GM19238 (cell line): ENCODE data around the gene NUCB2.

Experiments used
- DNase-seq: peaks from one replicate; pipeline ENCODE4 v3.0.0; 2011; ENCODE audit warnings: low spot score; ENCODE audit not compliant: insufficient read length

The NUCB2 gene

DNA sequence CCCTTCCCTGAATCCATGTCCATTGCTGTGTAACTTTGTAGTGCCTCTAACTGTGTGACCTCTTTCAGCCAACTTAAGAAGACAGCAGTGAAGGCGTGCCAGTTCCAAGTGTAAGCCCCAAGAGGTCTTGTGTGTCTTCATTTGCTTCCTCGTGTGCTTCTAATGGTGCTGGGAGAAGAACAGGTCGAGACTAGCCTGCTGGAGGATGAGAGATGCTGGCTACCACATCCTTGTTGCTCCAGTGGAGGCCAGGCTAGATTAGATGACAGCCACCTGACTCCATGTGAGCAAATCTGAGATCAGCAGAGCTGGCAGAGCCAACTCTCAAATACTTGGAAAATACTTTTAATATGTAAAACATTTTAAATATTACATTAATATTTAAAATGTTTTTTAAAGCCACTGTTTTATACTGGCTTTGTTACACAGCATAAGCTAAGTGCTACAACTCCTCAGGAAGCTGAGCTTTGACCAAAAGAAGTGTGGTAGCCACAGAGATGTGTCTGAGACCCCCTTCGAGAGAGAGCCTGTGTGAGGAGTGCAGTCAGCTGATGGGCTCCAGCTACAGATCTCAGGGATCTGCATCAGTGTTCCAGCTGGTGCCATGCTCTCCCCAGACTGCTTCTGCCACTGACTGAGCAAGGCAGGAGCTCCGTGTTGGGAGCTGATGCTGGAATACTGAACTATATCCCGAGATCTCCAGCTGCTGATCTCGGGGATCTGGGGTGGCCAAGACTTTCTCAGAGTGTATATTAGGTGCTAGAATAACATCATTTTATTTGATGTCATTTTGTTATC lies 103.0 kb downstream of the NUCB2 start:
- DNase-seq: no peak

DNA sequence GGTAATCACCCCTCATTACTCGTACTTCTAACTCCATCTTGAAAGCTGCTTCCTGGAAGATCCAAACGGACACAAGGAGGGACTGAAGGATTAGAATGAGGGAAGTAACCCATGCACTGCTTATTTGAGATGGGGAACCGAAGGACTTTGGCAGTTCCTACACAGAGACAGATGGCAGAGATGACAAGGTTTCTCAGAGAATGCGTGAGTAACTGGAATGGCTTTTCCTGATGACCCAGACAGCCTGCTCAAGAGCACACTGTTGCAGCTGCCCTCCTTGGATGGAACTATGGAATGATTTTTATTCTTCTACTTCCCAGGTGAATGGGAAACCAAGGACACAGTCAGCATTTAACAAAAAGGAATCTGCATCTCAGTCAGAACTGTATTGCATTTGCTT lies 104.6 kb downstream of the NUCB2 start:
- no peak for DNase-seq
